GM13977 (cell line): Measurements from ENCODE around the gene TMEM253.

ENCODE experiments used
- DNase-seq: peaks from one replicate; pipeline ENCODE4 v3.0.0; 2012; ENCODE audit warnings: low spot score
- in situ Hi-C: fragments of 300-500 bp; cut with MboI; formaldehyde crosslinking; loops from one replicate; pipeline ENCODE4 v1.12.0; 2022; ENCODE audit warnings: low sequenced_read_pairs, low pct_unique_long_range_greater_than_20kb, mixed read lengths, inconsistent platforms; ENCODE audit not compliant: unreplicated experiment
- TF ChIP-seq, protein P1 (sequence below): IDR thresholded peaks from 2 replicates; pipeline ENCODE4 v1.5.1; 2012; ENCODE audit warnings: mild to moderate bottlenecking, control low read depth; ENCODE audit not compliant: insufficient read depth; ENCODE audit errors: extremely low read depth, missing control alignments

Gene TMEM253

GRCh38 chr14:21057803-21058675, 42.8 kb upstream of the TMEM253 start, which contains the start of gene RNASE8:
RNASE8 (plus strand) TSS chr14:21057822; CDS start chr14:21057893, 71 bp downstream.
- DNase-seq, result no peak
- in situ Hi-C loops, result no loop called here
- TF ChIP-seq, protein P1, sequence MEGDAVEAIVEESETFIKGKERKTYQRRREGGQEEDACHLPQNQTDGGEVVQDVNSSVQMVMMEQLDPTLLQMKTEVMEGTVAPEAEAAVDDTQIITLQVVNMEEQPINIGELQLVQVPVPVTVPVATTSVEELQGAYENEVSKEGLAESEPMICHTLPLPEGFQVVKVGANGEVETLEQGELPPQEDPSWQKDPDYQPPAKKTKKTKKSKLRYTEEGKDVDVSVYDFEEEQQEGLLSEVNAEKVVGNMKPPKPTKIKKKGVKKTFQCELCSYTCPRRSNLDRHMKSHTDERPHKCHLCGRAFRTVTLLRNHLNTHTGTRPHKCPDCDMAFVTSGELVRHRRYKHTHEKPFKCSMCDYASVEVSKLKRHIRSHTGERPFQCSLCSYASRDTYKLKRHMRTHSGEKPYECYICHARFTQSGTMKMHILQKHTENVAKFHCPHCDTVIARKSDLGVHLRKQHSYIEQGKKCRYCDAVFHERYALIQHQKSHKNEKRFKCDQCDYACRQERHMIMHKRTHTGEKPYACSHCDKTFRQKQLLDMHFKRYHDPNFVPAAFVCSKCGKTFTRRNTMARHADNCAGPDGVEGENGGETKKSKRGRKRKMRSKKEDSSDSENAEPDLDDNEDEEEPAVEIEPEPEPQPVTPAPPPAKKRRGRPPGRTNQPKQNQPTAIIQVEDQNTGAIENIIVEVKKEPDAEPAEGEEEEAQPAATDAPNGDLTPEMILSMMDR, result no peak

GRCh38 chr14:21058903-21059302, 42.0 kb upstream of the TMEM253 start:
- no peak for DNase-seq
- TF ChIP-seq, protein P1, result no peak
- in situ Hi-C loops, result no loop called here

DNA sequence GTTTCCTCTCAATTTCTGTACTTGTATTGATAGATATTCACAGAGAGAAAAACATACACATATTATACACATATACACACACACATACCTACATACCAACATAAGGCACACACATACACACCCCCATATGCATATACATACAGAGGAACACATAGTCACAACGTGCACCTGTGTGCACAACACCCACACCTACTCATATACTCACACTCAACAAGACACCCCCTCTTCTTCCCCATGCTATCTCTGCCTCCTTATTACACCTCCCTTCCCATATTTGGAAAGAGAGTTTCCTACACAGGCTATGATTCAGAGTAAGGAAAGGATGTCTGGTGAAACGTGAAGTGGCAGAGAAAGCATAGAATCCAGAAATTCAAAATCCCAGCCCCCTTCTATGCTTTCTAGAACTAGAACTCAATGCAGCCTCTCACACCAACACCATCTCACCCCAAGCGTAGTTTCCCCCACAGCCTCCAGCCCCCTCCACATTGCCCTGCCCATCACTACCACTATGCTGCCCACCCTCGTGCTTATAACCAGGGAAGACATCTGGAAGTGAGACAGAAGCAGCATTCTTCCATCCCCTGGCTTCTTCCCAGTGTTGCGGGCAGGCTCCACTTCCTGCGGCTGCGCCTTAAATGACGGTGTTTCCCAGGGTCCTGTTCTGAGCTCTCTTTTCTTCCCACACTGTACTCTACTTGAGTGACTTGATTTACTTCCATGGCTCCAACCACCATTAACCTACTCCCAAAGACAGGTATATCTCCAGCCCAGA, 40.8 kb upstream of the TMEM253 start:
- no peak for DNase-seq
- TF ChIP-seq, protein P1, result no peak
- in situ Hi-C loops, result no loop called here

GRCh38 chr14:21060614-21061346, 40.1 kb upstream of the TMEM253 start:
- no peak for DNase-seq
- in situ Hi-C loops, result no loop called here
- TF ChIP-seq, protein P1, result no peak

GRCh38 chr14:21061347-21061668, 39.6 kb upstream of the TMEM253 start:
- no peak for DNase-seq
- TF ChIP-seq, protein P1, result no peak
- in situ Hi-C loops, result no loop called here

DNA sequence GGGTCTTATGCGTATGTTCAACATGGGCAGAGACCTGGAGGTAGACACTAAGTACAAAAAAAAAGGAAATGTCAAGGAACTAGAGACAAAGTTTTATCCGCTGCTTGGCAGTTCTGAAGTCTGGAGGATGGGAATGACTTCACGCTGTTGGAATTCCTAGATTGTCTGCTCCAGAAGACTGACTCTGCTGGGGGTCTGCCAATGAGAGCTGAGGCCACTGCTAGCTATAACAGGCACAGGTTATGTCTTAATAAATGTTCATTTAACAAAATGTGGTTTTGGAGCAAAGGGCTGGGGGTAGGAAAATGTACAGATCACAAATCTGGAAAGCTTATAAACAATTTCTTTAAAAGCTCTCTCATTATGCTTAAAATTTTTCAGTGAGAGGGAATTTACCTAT, 37.4 kb upstream of the TMEM253 start:
- TF ChIP-seq, protein P1, result no peak
- in situ Hi-C loops, result no loop called here
- no peak for DNase-seq
